Immature natural killer cell (primary cell): ENCODE measurements around the gene SLC1A5. TPM values are rescaled to one million over a fixed set of nuclear protein-coding genes. Genes with fewer than 3 reads are reported as not detected.
A peak's percentile ranks its signal among the peaks of the same experiment; 100 is the strongest.

Experiments
- DNase-seq, 3 donors: peaks; one replicate each; pipeline ENCODE4 v3.0.0; 2022; ENCODE audit warnings: mixed read lengths in 1 of 3
- H3K27ac Mint-ChIP-seq, 6 donors: one replicate each; pipeline ENCODE4 v1.8.0; 2020; ENCODE audit warnings: mixed read lengths in 6 of 6, mild to moderate bottlenecking in 5 of 6, inconsistent platforms in 4 of 6, moderate library complexity in 3 of 6
- H3K27me3 Mint-ChIP-seq, 3 donors: one replicate each; pipeline ENCODE4 v1.8.0; 2020 to 2021; ENCODE audit warnings: low read depth in 3 of 3, mild to moderate bottlenecking in 3 of 3, mixed read lengths in 3 of 3, moderate library complexity in 3 of 3, inconsistent platforms in 1 of 3
- H3K36me3 Mint-ChIP-seq, 3 donors: one replicate each; pipeline ENCODE4 v1.8.0; 2020; ENCODE audit warnings: mixed read lengths in 3 of 3, inconsistent platforms in 2 of 3, mild to moderate bottlenecking in 2 of 3
- H3K4me1 Mint-ChIP-seq, 2 donors: one replicate each; pipeline ENCODE4 v1.8.0; 2020; ENCODE audit warnings: inconsistent platforms in 2 of 2, mild to moderate bottlenecking in 2 of 2, mixed read lengths in 2 of 2, moderate library complexity in 1 of 2
- H3K4me3 Mint-ChIP-seq, 5 donors: one replicate each; pipeline ENCODE4 v1.8.0; 2020; ENCODE audit warnings: mild to moderate bottlenecking in 5 of 5, mixed read lengths in 5 of 5, inconsistent platforms in 3 of 5, moderate library complexity in 3 of 5
- H3K9me3 Mint-ChIP-seq, 6 donors: one replicate each; pipeline ENCODE4 v1.8.0; 2020; ENCODE audit warnings: mild to moderate bottlenecking in 6 of 6, mixed read lengths in 6 of 6, inconsistent platforms in 4 of 6, moderate library complexity in 3 of 6
- polyA plus RNA-seq, 3 donors: library from polyadenylated mRNA; unstranded; fragments of 300-500 nt; fragmentation: Illumina TruSeq; gene quantifications; one replicate each; pipeline ENCODE4 v1.2.3, GENCODE V29; 2021

Gene SLC1A5
- polyA plus RNA-seq, 3 donors from 2014 or later: 17.4 to 37.7 (median 32.6) TPM

- H3K27me3 Mint-ChIP-seq: peaks cover 3 to 4% (median 3%) of the 10 kb centered on the region in 3 donors
- DNase-seq: no peak
- H3K4me3 Mint-ChIP-seq: no peak overlapping the region
Measured at GRCh38 chr19:46755853-46756543, 32.4 kb downstream of the SLC1A5 start.

GRCh38 chr19:46755077-46755852, 33.1 kb downstream of the SLC1A5 start:
- no peak for DNase-seq
- H3K9me3 Mint-ChIP-seq: no peaks in the 10 kb centered on the region
- no peak overlapping the region for H3K4me3 Mint-ChIP-seq
- peaks cover 3 to 16% (median 6%) of the 10 kb centered on the region in 3 donors for H3K36me3 Mint-ChIP-seq
- H3K4me1 Mint-ChIP-seq: peaks cover 0 to 7% of the 10 kb centered on the region in 2 donors
- H3K27me3 Mint-ChIP-seq: peaks cover 3 to 6% (median 3%) of the 10 kb centered on the region in 3 donors
- no peak overlapping the region for H3K27ac Mint-ChIP-seq

More at GRCh38 chr19:46755853-46756543, 32.4 kb downstream of the SLC1A5 start:
- Mint-ChIP-seq H3K9me3 (no peaks in the 10 kb centered on the region), H3K36me3 (peaks cover 0 to 12% (median 6%) of the 10 kb centered on the region in 3 donors), H3K27ac (no peak overlapping the region), H3K4me1 (peaks cover 0 to 7% of the 10 kb centered on the region in 2 donors)

GRCh38 chr19:46753420-46754155, 34.8 kb downstream of the SLC1A5 start:
- H3K36me3 Mint-ChIP-seq: peaks cover 3 to 16% (median 6%) of the 10 kb centered on the region in 3 donors
- H3K27ac Mint-ChIP-seq: no peak overlapping the region
- peaks cover 3 to 11% (median 4%) of the 10 kb centered on the region in 3 donors for H3K27me3 Mint-ChIP-seq
- no peak overlapping the region for H3K4me3 Mint-ChIP-seq
- no peaks in the 10 kb centered on the region for H3K9me3 Mint-ChIP-seq
- peaks cover 0 to 7% of the 10 kb centered on the region in 2 donors for H3K4me1 Mint-ChIP-seq
- DNase-seq: peak; percentile 44 to 60 (median 46)

GRCh38 chr19:46748325-46749109, 39.9 kb downstream of the SLC1A5 start:
- peak; percentile 56 to 67 (median 63) for DNase-seq
- Mint-ChIP-seq H3K4me3 (peak overlapping the region; percentile 44 to 84 (median 66)), H3K27ac (peak overlapping the region in 4 of 6 donors; percentile 19 to 74 (median 64)), H3K36me3 (peaks cover 0 to 7% (median 3%) of the 10 kb centered on the region in 3 donors), H3K27me3 (peaks cover 9 to 21% (median 13%) of the 10 kb centered on the region in 3 donors), H3K4me1 (peaks cover 24 to 26% of the 10 kb centered on the region in 2 donors), H3K9me3 (no peaks in the 10 kb centered on the region)

GRCh38 chr19:46746281-46747057, 41.9 kb downstream of the SLC1A5 start, which contains the start of gene STRN4:
Gene STRN4 (minus strand): TSS chr19:46746450. CDS start chr19:46746430, 20 bp downstream.
- Mint-ChIP-seq H3K27me3 (peaks cover 9 to 21% (median 13%) of the 10 kb centered on the region in 3 donors), H3K4me3 (peak within 1 kb of the TSS; percentile 84 to 92 (median 89)), H3K4me1 (peaks cover 39 to 44% of the 10 kb centered on the region in 2 donors)

GRCh38 chr19:46745521-46746280, 42.7 kb downstream of the SLC1A5 start, which contains the start of gene FKRP:
Gene FKRP (plus strand): TSS chr19:46746057. CDS start chr19:46755451, 9,394 bp downstream.
- peaks cover 0 to 2% (median 2%) of the 10 kb centered on the region in 3 donors for H3K36me3 Mint-ChIP-seq
- H3K27ac Mint-ChIP-seq: peak within 1 kb of the TSS; percentile 43 to 91 (median 84)
- H3K4me3 Mint-ChIP-seq: peak within 1 kb of the TSS; percentile 84 to 92 (median 89)
- no peaks in the 10 kb centered on the region for H3K9me3 Mint-ChIP-seq
- peaks cover 9 to 21% (median 13%) of the 10 kb centered on the region in 3 donors for H3K27me3 Mint-ChIP-seq
- H3K4me1 Mint-ChIP-seq: peaks cover 45 to 50% of the 10 kb centered on the region in 2 donors
- peak; percentile 30 to 35 (median 34) for DNase-seq

More at GRCh38 chr19:46746281-46747057, 41.9 kb downstream of the SLC1A5 start, which contains the start of gene STRN4:
- no peaks in the 10 kb centered on the region for H3K9me3 Mint-ChIP-seq
- peaks cover 0 to 4% (median 3%) of the 10 kb centered on the region in 3 donors for H3K36me3 Mint-ChIP-seq
- DNase-seq: peak; percentile 44 to 57 (median 56)
- H3K27ac Mint-ChIP-seq: peak within 1 kb of the TSS; percentile 43 to 91 (median 84)

GRCh38 chr19:46745030-46745429, 43.4 kb downstream of the SLC1A5 start:
- Mint-ChIP-seq H3K9me3 (no peaks in the 10 kb centered on the region), H3K36me3 (no peaks in the 10 kb centered on the region), H3K27ac (peak overlapping the region; percentile 26 to 91 (median 83)), H3K4me1 (peaks cover 49 to 57% of the 10 kb centered on the region in 2 donors), H3K4me3 (peak overlapping the region; percentile 81 to 92 (median 89)), H3K27me3 (peaks cover 9 to 19% (median 13%) of the 10 kb centered on the region in 3 donors)
- no peak for DNase-seq

GRCh38 chr19:46744005-46744691, 44.2 kb downstream of the SLC1A5 start:
- no peak for DNase-seq
- peaks cover 8 to 17% (median 13%) of the 10 kb centered on the region in 3 donors for H3K27me3 Mint-ChIP-seq
- peaks cover 54 to 64% of the 10 kb centered on the region in 2 donors for H3K4me1 Mint-ChIP-seq
- H3K36me3 Mint-ChIP-seq: no peaks in the 10 kb centered on the region
- H3K9me3 Mint-ChIP-seq: no peaks in the 10 kb centered on the region
- H3K27ac Mint-ChIP-seq: peak overlapping the region in 2 of 6 donors; percentile 53 to 88
- H3K4me3 Mint-ChIP-seq: peak overlapping the region; percentile 81 to 92 (median 89)

- H3K36me3 Mint-ChIP-seq: no peaks in the 10 kb centered on the region
- peaks cover 8 to 12% (median 11%) of the 10 kb centered on the region in 3 donors for H3K27me3 Mint-ChIP-seq
- peak overlapping the region in 2 of 6 donors; percentile 21 to 49 for H3K27ac Mint-ChIP-seq
- H3K4me3 Mint-ChIP-seq: peak overlapping the region; percentile 4 to 36 (median 30)
- H3K9me3 Mint-ChIP-seq: no peaks in the 10 kb centered on the region
- peaks cover 52 to 64% of the 10 kb centered on the region in 2 donors for H3K4me1 Mint-ChIP-seq
- DNase-seq: no peak
Measured at GRCh38 chr19:46742926-46743480, 45.4 kb downstream of the SLC1A5 start.

GRCh38 chr19:46741447-46741846, 46.9 kb downstream of the SLC1A5 start:
- Mint-ChIP-seq H3K27ac (no peak overlapping the region), H3K9me3 (no peaks in the 10 kb centered on the region), H3K36me3 (no peaks in the 10 kb centered on the region), H3K4me1 (peaks cover 47 to 59% of the 10 kb centered on the region in 2 donors), H3K4me3 (no peak overlapping the region), H3K27me3 (peaks cover 0 to 9% (median 2%) of the 10 kb centered on the region in 3 donors)
- no peak for DNase-seq
